Heart left ventricle (tissue), 13 donors: Measurements from ENCODE around the gene CR1L.

ENCODE experiments used
- POLR2A ChIP-seq, 2 donors: fragments of 450-650 bp; IDR thresholded peaks; one replicate each; pipeline ENCODE4 v1.6.1; 2017; ENCODE audit warnings: antibody characterized with exemption in 2 of 2, mild to moderate bottlenecking in 2 of 2, moderate library complexity in 2 of 2
- TF ChIP-seq, protein P1 (sequence below), 12 donors: fragments of 200-600 bp; sonication (generic) in 4 of 12; IDR thresholded peaks; one replicate each; pipeline versions ENCODE4 v1.5.0 to v1.8.0; 2018 to 2022; ENCODE audit warnings: antibody characterized with exemption in 12 of 12, mild to moderate bottlenecking in 5 of 12
- donor health status: ischemic (EF 13 %, LVEDD 7.1; RV severe dilation, severe dysfunction).
- donor health status: DM: no; HTN: yes; CAD: no.
- donor health status: DM: no; HTN: no; CAD: no.
- donor health status: ischemic (EF 25% LVEDD 6.9; RV normal size, moderate dysfunction).
- donor health status: ischemic (EF 25% LVEDD 5.7; RV mildly dilated, moderate dysfunction).
- donor health status: ischemic (EF 35%, LVEDD 5.7; RV mildly dilated, moderate dysfunction).
- donor health status: nonischemic (EF 11% LVEDD 7.7; RV severe dilation, severe dysfunction).
- donor health status: DM: yes; HTN: yes; CAD: no.
- donor health status: PGD.
- donor health status: ischemic (EF 29% LVEDD 5.4; RV normal size, mild dysfunction).
- donor health status: nonischemic (EF 23%, LVEDD 6.1; RV moderate dilation, normal function).

DNA sequence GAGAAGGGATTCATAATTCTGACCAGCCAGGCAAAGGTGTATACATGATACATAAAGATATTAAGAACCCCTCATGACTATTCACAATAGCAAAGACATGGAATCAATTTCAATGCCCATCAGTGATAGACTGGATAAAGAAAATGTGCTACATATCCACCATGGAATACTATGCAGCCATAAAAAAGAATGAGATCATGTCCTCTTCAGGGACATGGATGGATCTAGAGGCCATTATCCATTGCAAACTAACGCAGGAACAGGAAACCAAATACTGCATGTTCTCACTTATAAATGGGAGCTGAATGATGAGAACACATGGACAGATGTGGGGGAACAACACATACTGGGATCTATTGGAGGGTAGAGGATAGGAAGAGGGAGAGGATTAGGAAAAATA lies 21.4 kb downstream of the CR1L start:
- TF ChIP-seq, protein P1, sequence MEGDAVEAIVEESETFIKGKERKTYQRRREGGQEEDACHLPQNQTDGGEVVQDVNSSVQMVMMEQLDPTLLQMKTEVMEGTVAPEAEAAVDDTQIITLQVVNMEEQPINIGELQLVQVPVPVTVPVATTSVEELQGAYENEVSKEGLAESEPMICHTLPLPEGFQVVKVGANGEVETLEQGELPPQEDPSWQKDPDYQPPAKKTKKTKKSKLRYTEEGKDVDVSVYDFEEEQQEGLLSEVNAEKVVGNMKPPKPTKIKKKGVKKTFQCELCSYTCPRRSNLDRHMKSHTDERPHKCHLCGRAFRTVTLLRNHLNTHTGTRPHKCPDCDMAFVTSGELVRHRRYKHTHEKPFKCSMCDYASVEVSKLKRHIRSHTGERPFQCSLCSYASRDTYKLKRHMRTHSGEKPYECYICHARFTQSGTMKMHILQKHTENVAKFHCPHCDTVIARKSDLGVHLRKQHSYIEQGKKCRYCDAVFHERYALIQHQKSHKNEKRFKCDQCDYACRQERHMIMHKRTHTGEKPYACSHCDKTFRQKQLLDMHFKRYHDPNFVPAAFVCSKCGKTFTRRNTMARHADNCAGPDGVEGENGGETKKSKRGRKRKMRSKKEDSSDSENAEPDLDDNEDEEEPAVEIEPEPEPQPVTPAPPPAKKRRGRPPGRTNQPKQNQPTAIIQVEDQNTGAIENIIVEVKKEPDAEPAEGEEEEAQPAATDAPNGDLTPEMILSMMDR (IDR thresholded peaks at IDR 0.05) = no peak
- TF ChIP-seq POLR2A (IDR thresholded peaks at IDR 0.05) = no peak
